Neural progenitor cell (in vitro differentiated cells): ENCODE results near the gene CLDN1. TPM values are rescaled to one million over a fixed set of nuclear protein-coding genes. Genes with fewer than 3 reads are reported as not detected.

Experiments used
- DNase-seq: peaks from one replicate; pipeline ENCODE4 v3.0.0-alpha.2; 2016; ENCODE audit warnings: low spot score
- H2AFZ ChIP-seq: fragments of 200-600 bp; sonication (generic); replicated peaks from 2 replicates; pipeline ENCODE4 v1.6.1; 2016; ENCODE audit warnings: antibody characterized with exemption
- H3F3A ChIP-seq: fragments of 200-600 bp; sonication (generic); 2 replicates; pipeline ENCODE4 v1.6.1; 2016; ENCODE audit warnings: antibody characterized with exemption, low read depth
- H3K27ac ChIP-seq: fragments of 200-600 bp; sonication (generic); 2 replicates; pipeline ENCODE4 v1.5.1; 2016; ENCODE audit warnings: mild to moderate bottlenecking
- H3K27me3 ChIP-seq: fragments of 200-600 bp; sonication (generic); 2 replicates; pipeline ENCODE4 v1.6.1; 2016; ENCODE audit warnings: mild to moderate bottlenecking, moderate library complexity
- H3K36me3 ChIP-seq: fragments of 200-600 bp; sonication (generic); 2 replicates; pipeline ENCODE4 v1.5.1; 2016
- H3K4me1 ChIP-seq: fragments of 200-600 bp; sonication (generic); 2 replicates; pipeline ENCODE4 v1.6.1; 2016; ENCODE audit warnings: mixed run types
- H3K4me2 ChIP-seq: fragments of 200-600 bp; sonication (generic); 2 replicates; pipeline ENCODE4 v1.6.1; 2016
- H3K4me3 ChIP-seq: fragments of 200-600 bp; sonication (generic); 2 replicates; pipeline ENCODE4 v1.5.1; 2016
- H3K79me2 ChIP-seq: fragments of 200-600 bp; sonication (generic); 2 replicates; pipeline ENCODE4 v1.6.1; 2016; ENCODE audit warnings: low read depth
- H3K9ac ChIP-seq: fragments of 200-600 bp; sonication (generic); 2 replicates; pipeline ENCODE4 v1.6.1; 2016
- H3K9me3 ChIP-seq: fragments of 200-600 bp; sonication (generic); 2 replicates; pipeline ENCODE4 v1.5.1; 2016; ENCODE audit warnings: low read depth
- H4K20me1 ChIP-seq: fragments of 200-600 bp; sonication (generic); 2 replicates; pipeline ENCODE4 v1.6.1; 2016; ENCODE audit warnings: low read depth
- H3K27ac Mint-ChIP-seq: 3 replicates; pipeline ENCODE4 v1.8.0; 2021; ENCODE audit warnings: mixed read lengths
- H3K27me3 Mint-ChIP-seq: 2 replicates; pipeline ENCODE4 v1.8.0; 2022; ENCODE audit warnings: low read depth, mild to moderate bottlenecking, inconsistent platforms, moderate library complexity, mixed read lengths; ENCODE audit not compliant: insufficient read depth
- H3K36me3 Mint-ChIP-seq: 3 replicates; pipeline ENCODE4 v1.8.0; 2021; ENCODE audit warnings: mixed read lengths
- H3K4me1 Mint-ChIP-seq: 3 replicates; pipeline ENCODE4 v1.8.0; 2021; ENCODE audit warnings: mixed read lengths
- H3K4me3 Mint-ChIP-seq: 3 replicates; pipeline ENCODE4 v1.8.0; 2021; ENCODE audit warnings: mild to moderate bottlenecking, moderate library complexity, mixed read lengths
- H3K9me3 Mint-ChIP-seq: 3 replicates; pipeline ENCODE4 v1.8.0; 2020; ENCODE audit warnings: mixed read lengths
- EZH2 ChIP-seq: fragments of 200-600 bp; sonication (generic); IDR thresholded peaks from 2 replicates; pipeline ENCODE4 v1.6.1; 2017; ENCODE audit warnings: antibody characterized with exemption, mild to moderate bottlenecking, moderate library complexity
- EZH2phosphoT487 ChIP-seq: fragments of 200-600 bp; sonication (generic); IDR thresholded peaks from 2 replicates; pipeline ENCODE4 v1.6.1; 2017; ENCODE audit warnings: antibody characterized with exemption
- total RNA-seq: library from RNA; depleted of rRNA; stranded (reverse); fragments of >200 nt; gene quantifications from 2 replicates; pipeline ENCODE4 v1.2.3, GENCODE V29; 2015; ENCODE audit warnings: low replicate concordance
- TF ChIP-seq, protein P1 (sequence below): fragments of 200-600 bp; sonication (generic); IDR thresholded peaks from 2 replicates; pipeline ENCODE4 v1.5.1; 2017; ENCODE audit warnings: antibody characterized with exemption, mild to moderate bottlenecking

Gene CLDN1
- total RNA-seq, 1 donor from 2014 or later = 0.24 TPM

DNA sequence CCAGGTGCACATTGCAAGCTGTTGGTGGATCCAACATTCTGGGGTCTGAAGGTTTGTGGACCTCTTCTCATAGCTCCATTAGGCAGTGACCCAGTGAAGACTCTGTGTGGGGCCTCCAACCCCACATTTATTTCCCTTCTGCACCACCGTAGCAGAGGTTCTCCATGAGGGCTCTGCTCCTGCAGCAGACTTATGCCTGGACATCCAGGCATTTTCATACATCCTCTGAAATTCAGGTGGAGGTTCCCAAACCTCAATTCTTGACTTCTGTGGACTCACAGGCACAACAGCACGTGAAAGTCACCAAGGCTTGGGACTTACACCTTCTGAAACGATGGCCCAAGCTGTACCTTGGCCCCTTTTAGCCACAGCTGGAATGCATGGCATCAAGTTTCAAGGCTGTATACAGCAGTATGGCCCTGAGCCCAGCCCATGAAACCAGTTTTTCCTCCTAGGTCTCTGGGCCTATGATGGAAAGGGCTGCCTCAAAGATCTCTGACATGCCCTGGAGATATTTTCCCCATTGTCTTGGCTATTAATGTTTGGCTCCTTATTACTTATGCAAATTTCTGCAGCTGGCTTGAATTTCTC lies 30.2 kb downstream of the CLDN1 start:
- Histone ChIP-seq H2AFZ (no peak overlapping the region), H3K27me3 (no peaks in the 10 kb centered on the region), H3K27ac (no peak overlapping the region), H3K4me1 (peaks cover 24% of the 10 kb centered on the region), H4K20me1 (no peaks in the 10 kb centered on the region), H3F3A (peaks cover 18% of the 10 kb centered on the region), H3K9me3 (no peaks in the 10 kb centered on the region), H3K9ac (no peak overlapping the region), H3K4me3 (no peak overlapping the region), H3K36me3 (no peaks in the 10 kb centered on the region), H3K4me2 (no peak overlapping the region), H3K79me2 (no peaks in the 10 kb centered on the region)
- Mint-ChIP-seq H3K4me1 (peaks cover 8% of the 10 kb centered on the region), H3K36me3 (peaks cover 8% of the 10 kb centered on the region), H3K27ac (no peak overlapping the region), H3K27me3 (peaks cover 2% of the 10 kb centered on the region), H3K4me3 (no peak overlapping the region), H3K9me3 (peaks cover 30% of the 10 kb centered on the region)
- DNase-seq = no peak
- no peak for TF ChIP-seq EZH2phosphoT487
- TF ChIP-seq, protein P1, sequence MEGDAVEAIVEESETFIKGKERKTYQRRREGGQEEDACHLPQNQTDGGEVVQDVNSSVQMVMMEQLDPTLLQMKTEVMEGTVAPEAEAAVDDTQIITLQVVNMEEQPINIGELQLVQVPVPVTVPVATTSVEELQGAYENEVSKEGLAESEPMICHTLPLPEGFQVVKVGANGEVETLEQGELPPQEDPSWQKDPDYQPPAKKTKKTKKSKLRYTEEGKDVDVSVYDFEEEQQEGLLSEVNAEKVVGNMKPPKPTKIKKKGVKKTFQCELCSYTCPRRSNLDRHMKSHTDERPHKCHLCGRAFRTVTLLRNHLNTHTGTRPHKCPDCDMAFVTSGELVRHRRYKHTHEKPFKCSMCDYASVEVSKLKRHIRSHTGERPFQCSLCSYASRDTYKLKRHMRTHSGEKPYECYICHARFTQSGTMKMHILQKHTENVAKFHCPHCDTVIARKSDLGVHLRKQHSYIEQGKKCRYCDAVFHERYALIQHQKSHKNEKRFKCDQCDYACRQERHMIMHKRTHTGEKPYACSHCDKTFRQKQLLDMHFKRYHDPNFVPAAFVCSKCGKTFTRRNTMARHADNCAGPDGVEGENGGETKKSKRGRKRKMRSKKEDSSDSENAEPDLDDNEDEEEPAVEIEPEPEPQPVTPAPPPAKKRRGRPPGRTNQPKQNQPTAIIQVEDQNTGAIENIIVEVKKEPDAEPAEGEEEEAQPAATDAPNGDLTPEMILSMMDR = no peak
- no peak for TF ChIP-seq EZH2

DNA sequence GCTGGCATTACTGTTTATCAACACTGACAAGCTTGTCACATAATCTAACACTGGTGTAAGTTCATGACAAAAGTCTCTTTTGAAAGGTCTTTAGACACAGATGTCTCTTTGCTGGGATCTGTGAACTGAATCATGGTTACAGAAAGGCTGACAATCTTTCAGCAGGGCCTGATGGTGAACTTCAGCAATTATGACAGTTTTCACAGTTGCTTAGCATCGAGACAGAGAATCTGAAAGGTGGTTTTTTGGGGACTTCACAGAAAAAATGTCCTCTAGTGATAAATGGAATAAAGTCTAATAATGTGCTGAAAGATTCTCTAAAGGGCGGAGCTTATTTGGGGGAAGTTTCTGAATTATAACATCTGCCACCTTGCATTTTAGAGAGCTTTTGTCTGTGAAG lies 32.3 kb downstream of the CLDN1 start:
- Mint-ChIP-seq H3K9me3 (peaks cover 40% of the 10 kb centered on the region), H3K4me1 (peaks cover 4% of the 10 kb centered on the region), H3K27ac (no peak overlapping the region), H3K27me3 (peaks cover 2% of the 10 kb centered on the region), H3K4me3 (no peak overlapping the region), H3K36me3 (peaks cover 13% of the 10 kb centered on the region)
- DNase-seq = no peak
- no peaks in the 10 kb centered on the region for H3K36me3 ChIP-seq
- H3K79me2 ChIP-seq = no peaks in the 10 kb centered on the region
- H3K9ac ChIP-seq = no peak overlapping the region
- no peak for TF ChIP-seq EZH2phosphoT487
- no peak for TF ChIP-seq EZH2
- TF ChIP-seq, protein P1 = no peak
- H3K4me2 ChIP-seq = no peak overlapping the region
- no peak overlapping the region for H3K4me3 ChIP-seq
- no peaks in the 10 kb centered on the region for H4K20me1 ChIP-seq
- H3K9me3 ChIP-seq = no peaks in the 10 kb centered on the region
- H3K4me1 ChIP-seq = peaks cover 15% of the 10 kb centered on the region
- H3K27ac ChIP-seq = no peak overlapping the region
- peaks cover 18% of the 10 kb centered on the region for H3F3A ChIP-seq
- no peaks in the 10 kb centered on the region for H3K27me3 ChIP-seq
- H2AFZ ChIP-seq = no peak overlapping the region

DNA sequence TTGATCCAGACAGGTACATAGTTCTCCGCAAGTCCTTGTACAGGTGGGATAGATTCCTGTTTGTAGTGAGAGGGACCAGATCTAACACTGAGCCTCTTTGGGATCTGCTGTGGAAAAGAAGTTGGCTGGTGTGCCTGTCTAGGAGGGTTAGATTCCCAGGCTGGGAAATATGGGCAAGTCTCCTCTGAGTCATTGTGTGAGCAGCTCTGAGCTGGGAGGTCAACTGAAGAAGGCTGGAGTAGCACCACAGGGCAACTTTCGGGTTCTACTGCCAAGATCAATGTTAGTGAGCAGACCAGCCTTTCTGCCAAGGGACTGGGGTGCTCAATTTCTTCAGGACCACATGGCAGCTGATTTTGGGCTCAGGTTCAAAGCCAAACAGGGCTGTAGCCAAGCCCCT lies 33.4 kb downstream of the CLDN1 start:
- H4K20me1 ChIP-seq = no peaks in the 10 kb centered on the region
- no peak overlapping the region for H3K4me2 ChIP-seq
- Mint-ChIP-seq H3K4me3 (no peak overlapping the region), H3K27me3 (peaks cover 2% of the 10 kb centered on the region), H3K9me3 (peaks cover 42% of the 10 kb centered on the region), H3K36me3 (peaks cover 13% of the 10 kb centered on the region), H3K27ac (no peak overlapping the region), H3K4me1 (peaks cover 3% of the 10 kb centered on the region)
- H3K36me3 ChIP-seq = no peaks in the 10 kb centered on the region
- no peaks in the 10 kb centered on the region for H3K9me3 ChIP-seq
- peaks cover 10% of the 10 kb centered on the region for H3F3A ChIP-seq
- no peak overlapping the region for H3K9ac ChIP-seq
- DNase-seq = no peak
- H3K27ac ChIP-seq = no peak overlapping the region
- H3K79me2 ChIP-seq = no peaks in the 10 kb centered on the region
- no peaks in the 10 kb centered on the region for H3K27me3 ChIP-seq
- H3K4me1 ChIP-seq = peaks cover 5% of the 10 kb centered on the region
- no peak overlapping the region for H2AFZ ChIP-seq
- no peak overlapping the region for H3K4me3 ChIP-seq
- TF ChIP-seq EZH2phosphoT487 = no peak
- TF ChIP-seq, protein P1 = no peak
- TF ChIP-seq EZH2 = no peak
